Measurements from ENCODE around the gene SETDB2.

Gene SETDB2

GRCh38 chr13:49454388-49455006 lies 10.4 kb downstream of the SETDB2 start:
- no peak overlapping the region; the same call in 1 of the 2 replicates for H3K27ac ChIP-seq
- TF ChIP-seq, protein P1, sequence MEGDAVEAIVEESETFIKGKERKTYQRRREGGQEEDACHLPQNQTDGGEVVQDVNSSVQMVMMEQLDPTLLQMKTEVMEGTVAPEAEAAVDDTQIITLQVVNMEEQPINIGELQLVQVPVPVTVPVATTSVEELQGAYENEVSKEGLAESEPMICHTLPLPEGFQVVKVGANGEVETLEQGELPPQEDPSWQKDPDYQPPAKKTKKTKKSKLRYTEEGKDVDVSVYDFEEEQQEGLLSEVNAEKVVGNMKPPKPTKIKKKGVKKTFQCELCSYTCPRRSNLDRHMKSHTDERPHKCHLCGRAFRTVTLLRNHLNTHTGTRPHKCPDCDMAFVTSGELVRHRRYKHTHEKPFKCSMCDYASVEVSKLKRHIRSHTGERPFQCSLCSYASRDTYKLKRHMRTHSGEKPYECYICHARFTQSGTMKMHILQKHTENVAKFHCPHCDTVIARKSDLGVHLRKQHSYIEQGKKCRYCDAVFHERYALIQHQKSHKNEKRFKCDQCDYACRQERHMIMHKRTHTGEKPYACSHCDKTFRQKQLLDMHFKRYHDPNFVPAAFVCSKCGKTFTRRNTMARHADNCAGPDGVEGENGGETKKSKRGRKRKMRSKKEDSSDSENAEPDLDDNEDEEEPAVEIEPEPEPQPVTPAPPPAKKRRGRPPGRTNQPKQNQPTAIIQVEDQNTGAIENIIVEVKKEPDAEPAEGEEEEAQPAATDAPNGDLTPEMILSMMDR (conservative IDR thresholded peaks at IDR 0.05): no peak

GRCh38 chr13:49455007-49455398 lies 10.9 kb downstream of the SETDB2 start:
- H3K27ac ChIP-seq: no peak overlapping the region
- TF ChIP-seq, protein P1 (conservative IDR thresholded peaks at IDR 0.05): no peak

DNA sequence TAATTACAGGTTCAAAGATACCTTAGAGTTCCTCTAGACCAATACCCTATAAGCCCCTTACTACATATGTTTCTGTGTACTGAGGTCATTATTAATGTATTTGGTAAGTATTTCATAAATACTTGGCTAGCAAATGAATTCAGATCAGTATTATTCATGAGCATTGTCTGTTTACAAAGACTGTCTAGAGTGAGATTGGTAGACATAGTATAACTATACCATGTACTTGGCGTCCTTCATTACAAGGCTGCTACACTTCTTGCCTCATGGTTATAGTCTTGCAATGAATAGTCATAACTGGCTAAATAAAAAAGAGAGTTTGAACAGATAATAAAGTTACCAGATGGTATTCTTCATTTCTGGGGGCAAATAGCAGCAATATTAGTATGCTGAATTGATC lies 12.1 kb downstream of the SETDB2 start:
- TF ChIP-seq, protein P1 (conservative IDR thresholded peaks at IDR 0.05): no peak
- no peak overlapping the region for H3K27ac ChIP-seq

DNA sequence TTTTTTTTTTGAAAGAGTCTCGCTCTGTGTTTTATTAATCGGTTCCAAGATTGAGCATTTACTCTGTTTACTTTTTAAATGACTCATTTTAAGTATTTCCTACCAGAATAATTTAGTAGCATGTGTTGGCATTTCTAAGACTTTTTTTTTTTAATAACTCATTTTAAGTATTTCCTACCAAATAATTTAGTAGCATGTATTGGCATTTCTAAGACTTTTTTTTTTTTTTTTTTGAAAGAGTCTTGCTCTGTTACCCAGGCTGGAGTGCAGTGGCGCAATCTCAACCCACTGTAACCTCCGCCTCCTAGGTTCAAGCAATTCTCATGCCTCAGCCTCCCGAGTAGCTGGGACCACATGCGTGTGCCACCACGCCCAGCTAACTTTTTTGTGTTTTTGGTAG lies 13.1 kb downstream of the SETDB2 start:
- H3K27ac ChIP-seq: no peak overlapping the region
- TF ChIP-seq, protein P1 (conservative IDR thresholded peaks at IDR 0.05): no peak

- H3K27ac ChIP-seq: no peak overlapping the region
- TF ChIP-seq, protein P1 (conservative IDR thresholded peaks at IDR 0.05): no peak
Measured at GRCh38 chr13:49459580-49459979, 15.5 kb downstream of the SETDB2 start.

DNA sequence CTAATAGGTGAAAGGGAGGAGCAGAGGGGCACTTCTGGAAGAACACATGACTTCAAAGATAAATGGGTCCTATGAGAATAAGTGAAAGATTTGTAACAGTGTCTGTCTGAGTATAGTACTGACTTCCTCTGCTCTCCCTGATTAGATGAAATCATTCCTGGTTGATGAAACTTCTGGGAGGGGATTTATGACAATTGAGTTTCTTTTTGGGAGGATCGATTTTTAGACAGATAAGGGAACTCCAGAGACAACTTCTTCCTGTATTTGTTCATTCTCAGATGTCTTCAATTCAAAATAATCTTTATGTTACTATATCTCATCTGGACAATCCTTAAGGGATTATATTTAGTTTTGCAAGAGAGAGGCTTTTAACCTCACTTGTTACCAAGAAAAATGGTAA lies 20.0 kb downstream of the SETDB2 start:
- H3K27ac ChIP-seq: no peak overlapping the region
- TF ChIP-seq, protein P1 (conservative IDR thresholded peaks at IDR 0.05): no peak

DNA sequence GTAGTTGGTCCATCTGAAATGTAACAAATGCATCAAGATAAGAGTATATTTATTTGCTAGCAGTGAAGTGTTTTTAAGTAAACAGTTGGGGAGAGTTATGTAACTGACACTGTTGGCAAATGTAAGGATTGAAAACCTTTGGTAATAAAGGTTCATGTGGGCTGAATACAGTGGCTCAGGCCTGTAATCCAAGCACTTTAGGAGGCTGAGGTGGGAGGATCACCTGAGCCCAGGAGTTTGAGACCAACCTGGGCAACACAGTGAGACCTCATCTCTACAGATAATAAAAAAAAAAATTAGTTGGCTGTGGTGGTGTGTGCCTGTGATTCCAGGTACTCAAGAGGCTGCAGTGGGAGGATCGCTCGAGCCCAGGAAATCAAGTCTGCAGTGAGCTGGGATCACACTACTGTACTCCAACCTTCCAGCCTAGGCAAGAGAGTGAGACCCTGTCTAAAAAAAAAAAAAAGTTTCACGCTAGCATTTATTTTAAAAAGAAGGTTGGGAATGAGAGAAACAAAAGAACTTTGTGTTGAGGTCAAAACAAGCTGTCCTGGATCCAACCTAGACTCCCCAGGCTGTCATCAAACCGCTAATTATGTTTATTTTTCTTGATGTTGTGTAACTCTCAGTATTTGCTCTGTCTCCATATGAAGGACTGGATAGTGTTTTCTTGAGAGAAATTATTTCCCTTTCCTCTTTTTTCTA lies 20.7 kb downstream of the SETDB2 start:
- TF ChIP-seq, protein P1 (conservative IDR thresholded peaks at IDR 0.05): no peak

More for the DNA sequence above, 20.7 kb downstream of the SETDB2 start:
- H3K27ac ChIP-seq: no peak overlapping the region

All from VCaP (cell line).